Fibroblast of villous mesenchyme (primary cell): ENCODE measurements around the gene CLN5. TPM values are rescaled to one million over a fixed set of nuclear protein-coding genes. Genes with fewer than 3 reads are reported as not detected.

Experiments used
- DNase-seq: peaks from one replicate; pipeline ENCODE4 v3.0.0-alpha.2; 2010; ENCODE audit warnings: low read depth
- H3K4me3 ChIP-seq: 2 replicates; pipeline ENCODE4 v1.5.1; 2011; ENCODE audit warnings: low read depth, mild to moderate bottlenecking, low read length
- CTCF ChIP-seq: IDR thresholded peaks from 2 replicates; pipeline ENCODE4 v1.5.1; 2012; ENCODE audit warnings: low read depth, mild to moderate bottlenecking, low read length; ENCODE audit not compliant: insufficient read depth
- total RNA-seq: library from RNA; depleted of rRNA; stranded (reverse); fragments of >200 nt; gene quantifications from 2 replicates; pipeline ENCODE4 v1.2.3, GENCODE V29; 2012

The CLN5 gene
- total RNA-seq, 1 donor: 38.4 TPM

- TF ChIP-seq CTCF: no peak
- no peak for DNase-seq
- no peak overlapping the region for H3K4me3 ChIP-seq
Measured at GRCh38 chr13:76975863-76976262, 16.0 kb upstream of the CLN5 start.

- H3K4me3 ChIP-seq: no peak overlapping the region
- TF ChIP-seq CTCF: no peak
- peak; percentile 14 for DNase-seq
Measured at GRCh38 chr13:76976490-76976889, 15.4 kb upstream of the CLN5 start.

GRCh38 chr13:76976929-76977328 lies 15.0 kb upstream of the CLN5 start:
- DNase-seq: no peak
- H3K4me3 ChIP-seq: no peak overlapping the region
- no peak for TF ChIP-seq CTCF

- TF ChIP-seq CTCF: peak; percentile 98
- DNase-seq: peak; percentile 60
- peak overlapping the region; percentile 36 for H3K4me3 ChIP-seq
Measured at GRCh38 chr13:76980075-76980718, 11.7 kb upstream of the CLN5 start.

DNA sequence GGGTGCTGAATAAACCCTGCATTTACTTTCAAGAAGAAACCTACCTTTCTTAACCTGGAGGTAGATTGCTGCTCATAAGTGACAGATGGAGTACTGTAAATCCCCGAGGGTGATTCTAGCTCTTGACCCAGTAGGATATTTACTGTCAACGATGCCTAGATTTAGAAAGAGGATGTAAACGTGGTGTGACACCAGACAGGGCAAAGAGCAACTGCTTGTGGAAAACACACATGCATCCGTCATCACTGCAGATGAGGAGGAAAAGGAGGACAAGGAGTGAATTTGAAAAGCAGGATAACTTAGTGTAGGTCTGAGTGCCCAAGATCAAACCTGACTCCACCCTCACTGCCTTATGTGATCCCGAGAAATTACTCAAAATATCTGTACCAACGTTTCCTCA lies 9.8 kb upstream of the CLN5 start:
- H3K4me3 ChIP-seq: no peak overlapping the region
- no peak for TF ChIP-seq CTCF
- no peak for DNase-seq

DNA sequence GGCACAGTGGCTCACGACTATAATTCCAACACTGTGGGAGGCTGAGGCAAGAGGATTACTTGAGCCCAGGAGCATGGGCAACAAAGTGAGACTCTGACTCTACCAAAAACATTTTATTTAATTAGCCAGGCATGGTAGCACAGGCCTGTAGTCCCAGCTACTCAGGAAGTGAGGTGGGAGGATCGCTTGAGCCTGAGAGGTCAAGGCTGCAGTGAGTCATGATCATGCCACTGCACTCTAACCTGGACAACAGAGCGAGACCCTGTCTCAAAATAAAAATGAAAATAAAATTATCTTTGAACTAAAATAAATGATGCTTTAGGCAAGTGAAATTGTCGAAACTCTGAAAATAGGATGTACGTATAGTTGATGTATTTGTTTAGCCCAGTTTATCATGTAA lies 8.2 kb upstream of the CLN5 start:
- no peak for DNase-seq
- no peak for TF ChIP-seq CTCF
- H3K4me3 ChIP-seq: no peak overlapping the region

DNA sequence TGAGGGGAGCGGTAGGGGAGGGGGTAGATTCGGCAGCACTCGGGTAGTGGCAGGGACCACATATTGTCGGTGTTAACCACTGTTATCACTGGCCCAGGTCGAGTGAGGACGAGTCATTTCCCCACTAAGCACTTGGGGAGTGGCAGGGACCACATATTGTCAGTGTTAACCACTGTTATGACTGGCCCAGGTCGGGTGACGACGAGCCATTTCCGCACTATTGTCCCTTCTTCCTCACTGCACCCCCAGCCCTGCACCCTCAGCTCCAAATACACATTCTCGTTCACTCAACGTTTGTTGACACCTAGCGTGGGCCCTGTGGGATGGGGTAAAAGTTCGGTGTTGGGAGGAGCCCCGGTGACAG lies 467 bp upstream of the CLN5 start:
- no peak for DNase-seq
- no peak for TF ChIP-seq CTCF
- H3K4me3 ChIP-seq: peak overlapping the region; percentile 93
